NCI-H345 (cell line): ENCODE data around the gene FHOD3.
"Not testable (repeated sequence)": the region's sequence is repeated elsewhere in the genome, so short reads cannot be mapped to it uniquely, and the experiment has no call there.

Experiments
- DNase-seq: peaks from one replicate; lab custom pipeline; 2025; lab: John Stamatoyannopoulos, UW

Gene FHOD3

GRCh38 chr18:36451454-36452251, 154.1 kb downstream of the FHOD3 start:
- no peak for DNase-seq

- no peak for DNase-seq
Observed at GRCh38 chr18:36454245-36454644, 156.7 kb downstream of the FHOD3 start.

- DNase-seq = peak; percentile 48
Observed at GRCh38 chr18:36454848-36455458, 157.4 kb downstream of the FHOD3 start.

- DNase-seq = no peak
Observed at GRCh38 chr18:36455931-36456330, 158.4 kb downstream of the FHOD3 start.

GRCh38 chr18:36456622-36457021, 159.1 kb downstream of the FHOD3 start:
- DNase-seq = no peak

GRCh38 chr18:36457683-36458082, 160.2 kb downstream of the FHOD3 start:
- DNase-seq = no peak

GRCh38 chr18:36458306-36458705, 160.8 kb downstream of the FHOD3 start:
- DNase-seq = no peak

- DNase-seq = no peak
Observed at GRCh38 chr18:36459203-36459602, 161.7 kb downstream of the FHOD3 start.

GRCh38 chr18:36459786-36460185, 162.3 kb downstream of the FHOD3 start:
- no peak for DNase-seq

- no peak for DNase-seq
Observed at GRCh38 chr18:36460324-36460850, 162.9 kb downstream of the FHOD3 start.

GRCh38 chr18:36460854-36461253, 163.3 kb downstream of the FHOD3 start:
- peak; percentile 30 for DNase-seq

GRCh38 chr18:36461551-36461987, 164.1 kb downstream of the FHOD3 start:
- DNase-seq = no peak

GRCh38 chr18:36463516-36463915, 166.0 kb downstream of the FHOD3 start:
- DNase-seq = not testable (repeated sequence)

- peak; percentile 39 for DNase-seq
Observed at GRCh38 chr18:36464126-36464651, 166.7 kb downstream of the FHOD3 start.

GRCh38 chr18:36465276-36465675, 167.8 kb downstream of the FHOD3 start:
- no peak for DNase-seq

- no peak for DNase-seq
Observed at GRCh38 chr18:36465970-36466369, 168.5 kb downstream of the FHOD3 start.

GRCh38 chr18:36467614-36468013, 170.1 kb downstream of the FHOD3 start:
- no peak for DNase-seq

- no peak for DNase-seq
Observed at GRCh38 chr18:36468161-36468560, 170.6 kb downstream of the FHOD3 start.

GRCh38 chr18:36469461-36469860, 171.9 kb downstream of the FHOD3 start:
- peak; percentile 39 for DNase-seq

GRCh38 chr18:36470896-36471295, 173.4 kb downstream of the FHOD3 start:
- DNase-seq = no peak

- no peak for DNase-seq
Observed at GRCh38 chr18:36471393-36471792, 173.9 kb downstream of the FHOD3 start.

GRCh38 chr18:36476433-36476832, 178.9 kb downstream of the FHOD3 start:
- no peak for DNase-seq

- DNase-seq = no peak
Observed at GRCh38 chr18:36477776-36478175, 180.3 kb downstream of the FHOD3 start.
